HepG2 (cell line): ENCODE measurements around the gene ANO6. TPM values are rescaled to one million over a fixed set of nuclear protein-coding genes. Genes with fewer than 3 reads are reported as not detected.

Source experiments
- ATAC-seq: fragments of 200-7000 bp; cut with Tn5 transposase; 3 replicates; pipeline ENCODE4 v1.9.1; 2020; ENCODE audit warnings: mild to moderate bottlenecking, moderate library complexity
- BruUV-seq: library from RNA; stranded (reverse); fragments of 400-500 nt; replicated peaks from 2 replicates; lab custom pipeline; 2021; lab: Mats Ljungman, UMichigan
- CTCF ChIA-PET: fragments of 300-600 bp; formaldehyde crosslinking; extraction: SDS; loops from one replicate; lab custom pipeline; 2021; ENCODE audit warnings: low total read pairs, inconsistent platforms, low intra/inter-chr PET ratio; lab: Yijun Ruan, JAX
- POLR2A ChIA-PET: fragments of 350-600 bp; sonication (Branson Sonifier 250); formaldehyde crosslinking; loops from one replicate; lab custom pipeline; 2020; ENCODE audit warnings: antibody characterized with exemption, inconsistent platforms; lab: Yijun Ruan, JAX
- DNase-seq: peaks from one replicate; pipeline ENCODE4 v3.0.0-alpha.2; 2015; ENCODE audit warnings: low spot score
- FAIRE-seq: peaks from 3 replicates; lab custom pipeline; 2011; peaks lifted over from hg19 to GRCh38; lab: Jason Lieb, UNC
- H2AFZ ChIP-seq: one replicate; pipeline ENCODE4 v1.6.1; 2011; ENCODE audit warnings: low read length, inconsistent platforms
- H3K27ac ChIP-seq: fragments of 300-600 bp; 3 replicates; pipeline ENCODE4 v1.8.0; 2011; ENCODE audit warnings: mixed run types, mild to moderate bottlenecking, mixed read lengths, low read length, inconsistent platforms; ENCODE audit not compliant: insufficient read depth; ENCODE audit errors: extremely low read length
- H3K27me3 ChIP-seq, 2 experiments: fragments of 200-600 bp in 1 of 2; 2 replicates in 1 of 2; 3 replicates in 1 of 2; pipeline versions ENCODE4 v1.6.0 to v1.8.0; 2011; ENCODE audit warnings: low read length in 2 of 2, mild to moderate bottlenecking in 2 of 2, moderate library complexity in 2 of 2, inconsistent platforms in 1 of 2; ENCODE audit not compliant: insufficient read depth in 2 of 2, control insufficient read depth in 1 of 2
- H3K36me3 ChIP-seq, 2 experiments: fragments of 200-600 bp in 1 of 2; replicated peaks in 1 of 2; 2 replicates in 1 of 2; 3 replicates in 1 of 2; pipeline versions ENCODE4 v1.5.1 to v1.8.0; 2011; ENCODE audit warnings: low read length in 2 of 2, inconsistent platforms in 1 of 2; ENCODE audit not compliant: insufficient read depth in 2 of 2, control insufficient read depth in 1 of 2
- H3K4me1 ChIP-seq: 2 replicates; pipeline ENCODE4 v1.5.1; 2012; ENCODE audit warnings: low read length, inconsistent platforms; ENCODE audit not compliant: insufficient read depth
- H3K4me2 ChIP-seq: 2 replicates; pipeline ENCODE4 v1.6.0; 2011; ENCODE audit warnings: low read depth, low read length, inconsistent platforms
- H3K4me3 ChIP-seq, 3 experiments: fragments of 200-600 bp in 1 of 3; sonication (generic), shearing (Covaris generic) in 1 of 3; replicated peaks in 1 of 3; 2 replicates each; pipeline ENCODE4 v1.5.1; 2011 to 2016; ENCODE audit warnings: low read length in 3 of 3, inconsistent platforms in 2 of 3, low read depth in 2 of 3, mild to moderate bottlenecking in 2 of 3, control low read depth in 1 of 3, mixed read lengths in 1 of 3; ENCODE audit not compliant: insufficient read depth in 1 of 3
- H3K79me2 ChIP-seq: one replicate; pipeline ENCODE4 v1.6.1; 2011; ENCODE audit warnings: low read length, inconsistent platforms; ENCODE audit not compliant: insufficient read depth
- H3K9ac ChIP-seq: 2 replicates; pipeline ENCODE4 v1.6.0; 2011; ENCODE audit warnings: mild to moderate bottlenecking, low read depth, low read length, inconsistent platforms; ENCODE audit not compliant: insufficient read depth
- H3K9me3 ChIP-seq: 2 replicates; pipeline ENCODE4 v1.5.1; 2012; ENCODE audit warnings: mild to moderate bottlenecking, low read length
- H4K20me1 ChIP-seq: 2 replicates; pipeline ENCODE4 v1.6.0; 2011; ENCODE audit warnings: inconsistent platforms, mild to moderate bottlenecking, low read length, moderate library complexity; ENCODE audit not compliant: insufficient read depth
- CBFB ChIP-seq: sonication (generic); formaldehyde crosslinking; IDR thresholded peaks from 2 replicates; pipeline ENCODE4 v1.4.0; 2020; ENCODE audit warnings: missing genetic modification reagents
- CEBPB ChIP-seq: IDR thresholded peaks from 2 replicates; pipeline ENCODE4 v1.6.1; 2011; ENCODE audit warnings: low read depth, low read length, improper control_type of control experiment, borderline replicate concordance
- GATAD1 ChIP-seq: IDR thresholded peaks from 2 replicates; pipeline ENCODE4 v1.6.1; 2016; ENCODE audit warnings: missing genetic modification reagents, missing compliant biosample characterization
- HBP1 ChIP-seq: IDR thresholded peaks from 2 replicates; pipeline ENCODE4 v1.6.1; 2016; ENCODE audit warnings: low read depth, control low read depth
- NONO ChIP-seq, 2 experiments: fragments of 450-650 bp in 1 of 2; sonication (generic) in 1 of 2; formaldehyde crosslinking in 1 of 2; IDR thresholded peaks in 1 of 2; conservative IDR thresholded peaks in 1 of 2; 2 replicates each; pipeline versions ENCODE4 v1.6.1 to v1.8.0; 2017 to 2022; ENCODE audit warnings: mild to moderate bottlenecking in 1 of 2, missing genetic modification reagents in 1 of 2, moderate library complexity in 1 of 2
- ZBTB21 ChIP-seq: sonication (generic); formaldehyde crosslinking; IDR thresholded peaks from 2 replicates; pipeline ENCODE4 v1.4.0; 2020; ENCODE audit warnings: missing genetic modification reagents
- ZNF652 ChIP-seq: IDR thresholded peaks from 2 replicates; pipeline ENCODE4 v1.6.1; 2016; ENCODE audit warnings: low read depth, borderline replicate concordance
- WGBS: methylation state at CpG from one replicate; pipeline ENCODE4 v1.1.6; 2017; ENCODE audit warnings: low lambda C conversion rate; 5-methylcytosine and 5-hydroxymethylcytosine counted together
- in situ Hi-C: cut with HindIII; loops from 2 replicates; pipeline ENCODE4 v1.10.0; 2017; ENCODE audit warnings: low pct_unique_long_range_greater_than_20kb; ENCODE audit not compliant: extremely low pct_ligation_motif_present
- intact Hi-C: fragments of 100-400 bp; cut with micrococcal nuclease; formaldehyde crosslinking; loops from one replicate; pipeline ENCODE4 v1.10.0; 2022; ENCODE audit not compliant: unreplicated experiment
- polyA plus RNA-seq, 8 experiments: library from polyadenylated mRNA; depleted of rRNA in 3 of 8; stranded (reverse) in 7 of 8; unstranded in 1 of 8; fragments of >200 nt; fragmentation: Illumina TruSeq in 4 of 8; extraction: Trizol in 4 of 8; gene quantifications; 2 replicates each; pipeline versions ENCODE4 v1.2.1 to v1.2.3, GENCODE V29; 2011 to 2016; ENCODE audit warnings: low read depth in 4 of 8, missing spikeins in 1 of 8, mixed read lengths in 1 of 8; ENCODE audit not compliant: insufficient read depth in 1 of 8
- total RNA-seq, 5 experiments: library from RNA; depleted of rRNA; stranded (reverse); fragments of >200 nt; fragmentation: Illumina TruSeq; extraction: Trizol; gene quantifications; 2 replicates each; pipeline ENCODE4 v1.2.3, GENCODE V29; 2016; ENCODE audit warnings: low read depth in 1 of 5
- TF ChIP-seq, protein P1 (sequence below): IDR thresholded peaks from 2 replicates; pipeline ENCODE4 v1.6.1; 2016; ENCODE audit warnings: control low read depth
- TF ChIP-seq, protein P2 (sequence below): sonication (generic); formaldehyde crosslinking; IDR thresholded peaks from 2 replicates; pipeline ENCODE4 v1.5.0; 2020; ENCODE audit warnings: missing genetic modification reagents, mild to moderate bottlenecking, borderline replicate concordance

Gene ANO6
- total and polyA plus RNA-seq, 2 of the 13 experiments (the other 11 are each of a cell fraction or from before 2014, with no cell fraction given) = 37.8 to 57.1 TPM

DNA sequence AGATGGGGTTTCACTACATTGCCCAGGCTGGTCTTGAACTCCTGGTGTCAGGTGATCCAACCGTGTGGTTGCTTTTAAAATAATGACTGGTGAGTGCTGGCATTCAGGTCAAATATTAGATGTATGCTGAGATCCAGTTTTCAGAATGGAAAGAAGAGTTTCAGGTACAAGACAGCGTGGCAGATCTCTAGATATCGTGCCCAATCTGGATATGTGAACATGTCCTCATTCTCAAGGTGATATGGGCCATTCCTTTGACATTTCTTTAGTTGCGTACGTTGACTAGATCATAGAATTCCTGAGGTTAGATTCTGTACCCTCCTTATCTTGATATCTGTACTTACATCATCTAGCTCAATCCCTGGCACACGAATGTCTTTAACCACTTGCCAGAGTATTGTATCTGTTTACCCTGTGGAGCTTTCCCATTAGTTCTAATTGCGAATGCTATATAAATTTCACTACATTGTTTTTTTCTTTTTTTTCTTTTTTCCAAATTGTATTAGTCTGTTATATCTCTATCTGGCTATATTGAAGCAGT lies 80.2 kb downstream of the ANO6 start (continued):
- TF ChIP-seq, protein P1, sequence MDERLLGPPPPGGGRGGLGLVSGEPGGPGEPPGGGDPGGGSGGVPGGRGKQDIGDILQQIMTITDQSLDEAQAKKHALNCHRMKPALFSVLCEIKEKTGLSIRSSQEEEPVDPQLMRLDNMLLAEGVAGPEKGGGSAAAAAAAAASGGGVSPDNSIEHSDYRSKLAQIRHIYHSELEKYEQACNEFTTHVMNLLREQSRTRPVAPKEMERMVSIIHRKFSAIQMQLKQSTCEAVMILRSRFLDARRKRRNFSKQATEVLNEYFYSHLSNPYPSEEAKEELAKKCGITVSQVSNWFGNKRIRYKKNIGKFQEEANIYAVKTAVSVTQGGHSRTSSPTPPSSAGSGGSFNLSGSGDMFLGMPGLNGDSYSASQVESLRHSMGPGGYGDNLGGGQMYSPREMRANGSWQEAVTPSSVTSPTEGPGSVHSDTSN (CRISPR knock-in tag) = no peak
- TF ChIP-seq, all 625 proteins: peak for 0

DNA sequence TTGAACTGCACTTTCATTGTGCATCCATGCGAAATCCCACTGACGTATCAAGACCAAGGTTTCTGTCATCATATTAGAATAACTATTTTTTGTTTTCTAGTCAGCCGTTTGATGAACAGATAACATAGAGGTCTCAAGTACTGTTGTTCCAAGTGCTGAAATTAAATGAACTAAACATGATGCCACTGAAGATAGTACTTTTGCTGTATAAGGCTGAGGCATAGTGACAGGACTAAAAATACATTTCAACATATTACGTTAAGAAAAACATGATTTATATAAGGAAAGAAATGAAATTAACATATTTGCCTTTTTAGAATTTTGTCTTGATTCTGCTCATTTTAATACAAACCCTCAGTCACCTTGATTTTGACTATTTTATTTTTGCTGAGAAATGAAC lies 82.2 kb downstream of the ANO6 start:
- H3K4me3 ChIP-seq = no peak overlapping the region
- H2AFZ ChIP-seq = no peak overlapping the region
- in situ Hi-C loops = no loop called here
- ChIA-PET CTCF (no interaction called here), POLR2A (no interaction called here)
- no TSS peak for BruUV-seq
- ATAC-seq = no peak
- H4K20me1 ChIP-seq = peaks cover under 1% of the 10 kb centered on the region; the same call in 1 of the 2 replicates
- H3K36me3 ChIP-seq = no peaks in the 10 kb centered on the region
- DNase-seq = no peak
- TF ChIP-seq GATAD1 (CRISPR knock-in tag) (no peak), CEBPB (no peak), ZNF652 (CRISPR knock-in tag) (no peak), HBP1 (CRISPR knock-in tag) (no peak), CBFB (no peak), NONO (IDR thresholded peaks at IDR 0.05) (no peak), NONO (CRISPR knock-in tag; conservative IDR thresholded peaks at IDR 0.05) (no peak), ZBTB21 (CRISPR knock-in tag) (no peak)
- TF ChIP-seq, protein P2, sequence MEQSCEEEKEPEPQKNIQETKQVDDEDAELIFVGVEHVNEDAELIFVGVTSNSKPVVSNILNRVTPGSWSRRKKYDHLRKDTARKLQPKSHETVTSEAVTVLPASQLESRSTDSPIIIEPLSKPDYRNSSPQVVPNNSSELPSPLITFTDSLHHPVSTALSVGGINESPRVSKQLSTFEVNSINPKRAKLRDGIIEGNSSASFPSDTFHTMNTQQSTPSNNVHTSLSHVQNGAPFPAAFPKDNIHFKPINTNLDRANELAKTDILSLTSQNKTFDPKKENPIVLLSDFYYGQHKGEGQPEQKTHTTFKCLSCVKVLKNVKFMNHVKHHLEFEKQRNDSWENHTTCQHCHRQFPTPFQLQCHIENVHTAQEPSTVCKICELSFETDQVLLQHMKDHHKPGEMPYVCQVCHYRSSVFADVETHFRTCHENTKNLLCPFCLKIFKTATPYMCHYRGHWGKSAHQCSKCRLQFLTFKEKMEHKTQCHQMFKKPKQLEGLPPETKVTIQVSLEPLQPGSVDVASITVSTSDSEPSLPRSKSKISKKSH (CRISPR knock-in tag) = no peak
- FAIRE-seq = no peak
- no peaks in the 10 kb centered on the region for H3K9me3 ChIP-seq
- no peaks in the 10 kb centered on the region for H3K4me1 ChIP-seq
- peaks cover 5% of the 10 kb centered on the region for H3K79me2 ChIP-seq
- no peaks in the 10 kb centered on the region for H3K27me3 ChIP-seq
- intact Hi-C loops = no loop called here
- no peak overlapping the region for H3K9ac ChIP-seq
- 97% methylated on average over 4 of the region's 4 CpGs for WGBS
- no peak overlapping the region for H3K27ac ChIP-seq
- H3K4me2 ChIP-seq = no peak overlapping the region
